Left ventricle myocardium inferior (tissue), 1 donor: ENCODE measurements around the gene RYK. TPM values are rescaled to one million over a fixed set of nuclear protein-coding genes. Genes with fewer than 3 reads are reported as not detected.

Source experiments
- DNase-seq: peaks from one replicate; pipeline ENCODE4 v3.0.0-alpha.2; 2020
- H3K27ac ChIP-seq: fragments of 200-600 bp; replicated peaks from 2 replicates; pipeline ENCODE4 v1.8.0; 2021
- H3K27me3 ChIP-seq: fragments of 200-600 bp; 2 replicates; pipeline ENCODE4 v1.8.0; 2021; ENCODE audit warnings: low read depth
- H3K36me3 ChIP-seq: fragments of 200-600 bp; 2 replicates; pipeline ENCODE4 v1.8.0; 2021
- H3K4me1 ChIP-seq: fragments of 200-600 bp; 2 replicates; pipeline ENCODE4 v1.8.0; 2021
- H3K4me3 ChIP-seq: fragments of 200-600 bp; 2 replicates; pipeline ENCODE4 v1.8.0; 2021; ENCODE audit warnings: mild to moderate bottlenecking, moderate library complexity
- H3K9me3 ChIP-seq: fragments of 200-600 bp; replicated peaks from 2 replicates; pipeline ENCODE4 v1.8.0; 2021
- CTCF ChIP-seq: fragments of 200-600 bp; IDR thresholded peaks from 2 replicates; pipeline ENCODE4 v1.8.0; 2021; ENCODE audit warnings: antibody characterized with exemption, mild to moderate bottlenecking, borderline replicate concordance
- intact Hi-C: fragments of 100-400 bp; cut with micrococcal nuclease; formaldehyde crosslinking; loops from one replicate; pipeline ENCODE4 v1.11.0; 2022
- total RNA-seq: library from RNA; stranded (reverse); fragmentation: NEBNext Ultra II Directional; extraction: Animal tissue kit (Norgen Biotek cat#: 25700); gene quantifications from one replicate; pipeline ENCODE4 v1.2.1, GENCODE V29; 2021
- donor health status: DM: no; HTN: yes; CAD: no; lungs with severe emphysema.

The RYK gene
- total RNA-seq, 1 donor from 2014 or later: 32.3 TPM

- no peak overlapping the region for H3K4me3 ChIP-seq
- no peak overlapping the region for H3K27ac ChIP-seq
- no peaks in the 10 kb centered on the region for H3K27me3 ChIP-seq
- H3K4me1 ChIP-seq: peaks cover 49% of the 10 kb centered on the region
- TF ChIP-seq CTCF: no peak
- H3K9me3 ChIP-seq: no peaks in the 10 kb centered on the region
- intact Hi-C loops: no loop called here
- no peak for DNase-seq
- peaks cover 16% of the 10 kb centered on the region for H3K36me3 ChIP-seq
These were observed 102.1 kb downstream of the RYK start for GRCh38 chr3:134148534-134148933.

DNA sequence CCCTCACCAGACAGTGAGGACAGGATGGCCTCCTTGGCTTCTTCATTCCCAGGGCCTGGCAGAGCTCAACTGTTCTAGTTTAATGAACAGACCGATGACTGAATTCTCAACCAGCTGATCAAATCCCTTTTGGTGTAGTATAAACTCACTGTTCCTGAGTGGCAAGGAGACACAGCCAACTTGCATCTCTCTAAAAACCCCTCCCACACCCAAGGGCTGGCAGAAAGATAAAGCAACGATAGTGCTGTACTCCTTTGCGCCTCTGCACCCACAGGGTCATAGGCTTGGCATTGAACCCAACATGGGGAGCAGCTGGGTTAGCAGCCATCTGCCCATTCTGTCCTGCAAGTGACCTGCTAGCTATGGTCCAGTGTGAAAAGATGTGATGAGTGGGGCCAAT lies 103.2 kb downstream of the RYK start:
- no peak for TF ChIP-seq CTCF
- Histone ChIP-seq H3K36me3 (peaks cover 10% of the 10 kb centered on the region), H3K4me3 (no peak overlapping the region), H3K4me1 (peaks cover 50% of the 10 kb centered on the region), H3K27me3 (no peaks in the 10 kb centered on the region), H3K27ac (no peak overlapping the region), H3K9me3 (no peaks in the 10 kb centered on the region)
- DNase-seq: no peak
- intact Hi-C loops: no loop called here

- intact Hi-C loops: no loop called here
- DNase-seq: no peak
- Histone ChIP-seq H3K27ac (no peak overlapping the region), H3K4me1 (peaks cover 50% of the 10 kb centered on the region), H3K27me3 (no peaks in the 10 kb centered on the region), H3K4me3 (no peak overlapping the region), H3K36me3 (peaks cover 3% of the 10 kb centered on the region), H3K9me3 (peaks cover 6% of the 10 kb centered on the region)
- no peak for TF ChIP-seq CTCF
These were observed 104.0 kb downstream of the RYK start for GRCh38 chr3:134146666-134147065.

- Histone ChIP-seq H3K4me3 (no peak overlapping the region), H3K9me3 (peaks cover 15% of the 10 kb centered on the region), H3K4me1 (peaks cover 45% of the 10 kb centered on the region), H3K27me3 (no peaks in the 10 kb centered on the region), H3K36me3 (peaks cover 5% of the 10 kb centered on the region), H3K27ac (no peak overlapping the region)
- TF ChIP-seq CTCF: no peak
- no peak for DNase-seq
- intact Hi-C loops: no loop called here
These were observed 105.5 kb downstream of the RYK start for GRCh38 chr3:134145183-134145582.

DNA sequence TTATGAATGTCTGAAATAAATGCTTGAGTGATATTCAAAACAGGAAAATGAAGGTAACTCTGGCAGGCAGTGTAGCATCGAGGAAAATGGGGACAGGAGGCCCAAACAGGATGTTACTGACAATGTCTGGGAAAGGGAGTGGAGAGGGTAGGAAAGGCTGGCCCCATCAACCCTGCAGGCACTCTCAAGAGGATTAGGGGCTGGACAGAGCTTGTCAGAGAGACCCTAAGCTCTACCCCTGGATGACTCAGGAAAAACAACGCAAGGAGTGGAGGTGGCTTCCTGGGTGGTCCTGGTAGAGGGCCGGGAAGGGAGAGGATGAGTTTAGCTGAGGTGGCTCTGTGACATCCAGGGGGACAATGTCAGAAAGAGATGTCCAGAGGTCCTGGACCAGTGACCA lies 106.0 kb downstream of the RYK start:
- no peaks in the 10 kb centered on the region for H3K27me3 ChIP-seq
- H3K9me3 ChIP-seq: peaks cover 15% of the 10 kb centered on the region
- no peak for TF ChIP-seq CTCF
- intact Hi-C loops: no loop called here
- no peak overlapping the region for H3K4me3 ChIP-seq
- peaks cover 40% of the 10 kb centered on the region for H3K4me1 ChIP-seq
- peak overlapping the region; percentile 41 for H3K27ac ChIP-seq
- peaks cover 5% of the 10 kb centered on the region for H3K36me3 ChIP-seq
- no peak for DNase-seq
